ENCODE data around the gene TMEM198. TPM values are rescaled to one million over a fixed set of nuclear protein-coding genes. Genes with fewer than 3 reads are reported as not detected.

The TMEM198 gene, protein sequence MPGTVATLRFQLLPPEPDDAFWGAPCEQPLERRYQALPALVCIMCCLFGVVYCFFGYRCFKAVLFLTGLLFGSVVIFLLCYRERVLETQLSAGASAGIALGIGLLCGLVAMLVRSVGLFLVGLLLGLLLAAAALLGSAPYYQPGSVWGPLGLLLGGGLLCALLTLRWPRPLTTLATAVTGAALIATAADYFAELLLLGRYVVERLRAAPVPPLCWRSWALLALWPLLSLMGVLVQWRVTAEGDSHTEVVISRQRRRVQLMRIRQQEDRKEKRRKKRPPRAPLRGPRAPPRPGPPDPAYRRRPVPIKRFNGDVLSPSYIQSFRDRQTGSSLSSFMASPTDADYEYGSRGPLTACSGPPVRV
- total RNA-seq: 1 to 10 TPM; 2.1 to 2.2 TPM

DNA sequence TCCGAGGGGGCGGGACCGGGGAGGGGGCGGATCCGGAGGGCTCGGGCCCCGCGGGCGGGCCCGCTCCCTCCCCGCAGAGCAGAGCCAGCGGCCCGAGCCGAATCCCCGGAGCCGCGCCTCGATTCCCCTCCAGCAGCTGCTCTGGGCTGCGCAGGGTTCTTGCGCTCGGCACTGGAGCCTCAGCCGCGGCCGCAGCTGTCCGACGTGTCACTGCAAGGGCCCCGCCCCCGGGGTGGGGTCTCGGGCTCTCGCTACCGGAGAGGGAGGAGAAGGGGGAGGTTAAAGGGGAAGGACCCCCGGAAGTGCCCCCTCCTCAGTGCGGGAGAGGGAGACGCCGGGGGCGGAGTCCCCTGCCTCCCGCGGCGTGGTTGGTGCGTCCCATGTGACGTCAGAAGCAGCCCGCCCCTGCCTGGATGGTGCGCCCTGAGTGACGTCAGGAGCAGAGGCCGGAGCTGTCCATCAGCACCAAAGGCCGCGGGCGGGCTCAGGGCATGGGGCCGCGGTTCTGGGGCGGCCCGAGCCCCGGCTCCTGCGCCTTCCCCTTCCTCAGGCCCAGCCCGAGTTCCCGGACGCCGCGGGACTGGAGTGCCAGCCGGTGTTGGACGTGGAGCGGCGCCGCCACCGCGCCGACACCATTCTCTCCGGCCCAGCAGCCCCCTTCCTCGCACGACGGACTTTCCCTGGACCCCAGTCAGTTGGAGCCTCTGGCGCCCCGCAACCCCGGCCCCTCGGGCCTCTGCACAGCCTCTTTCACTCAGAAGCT is at the start of gene TMEM198, which contains the start of gene CHPF:
Gene TMEM198, plus strand, starts transcription at position 433 of the 763 bp plus-strand sequence. CDS start 700 bp downstream, outside the sequence.
Gene CHPF, minus strand, starts transcription at position 214 of the 763 bp plus-strand sequence. CDS start 271 bp downstream, outside the sequence.
- DNase-seq (peak; percentile 97), ATAC-seq (peak; percentile 85)
- intact Hi-C loops (cut with micrococcal nuclease): loop anchor here (5.0 kb wide), 2 partner anchors 54 to 144 kb away; partner anchors contain the start of gene STK11IP
- TF ChIP-seq, protein P1, sequence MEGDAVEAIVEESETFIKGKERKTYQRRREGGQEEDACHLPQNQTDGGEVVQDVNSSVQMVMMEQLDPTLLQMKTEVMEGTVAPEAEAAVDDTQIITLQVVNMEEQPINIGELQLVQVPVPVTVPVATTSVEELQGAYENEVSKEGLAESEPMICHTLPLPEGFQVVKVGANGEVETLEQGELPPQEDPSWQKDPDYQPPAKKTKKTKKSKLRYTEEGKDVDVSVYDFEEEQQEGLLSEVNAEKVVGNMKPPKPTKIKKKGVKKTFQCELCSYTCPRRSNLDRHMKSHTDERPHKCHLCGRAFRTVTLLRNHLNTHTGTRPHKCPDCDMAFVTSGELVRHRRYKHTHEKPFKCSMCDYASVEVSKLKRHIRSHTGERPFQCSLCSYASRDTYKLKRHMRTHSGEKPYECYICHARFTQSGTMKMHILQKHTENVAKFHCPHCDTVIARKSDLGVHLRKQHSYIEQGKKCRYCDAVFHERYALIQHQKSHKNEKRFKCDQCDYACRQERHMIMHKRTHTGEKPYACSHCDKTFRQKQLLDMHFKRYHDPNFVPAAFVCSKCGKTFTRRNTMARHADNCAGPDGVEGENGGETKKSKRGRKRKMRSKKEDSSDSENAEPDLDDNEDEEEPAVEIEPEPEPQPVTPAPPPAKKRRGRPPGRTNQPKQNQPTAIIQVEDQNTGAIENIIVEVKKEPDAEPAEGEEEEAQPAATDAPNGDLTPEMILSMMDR (IDR thresholded peaks at IDR 0.05): no peak
- Mint-ChIP-seq H3K27me3 (peaks cover 15% of the 10 kb centered on the region), H3K36me3 (ENCODE audit: low read depth) (peaks cover 8% of the 10 kb centered on the region), H3K4me1 (ENCODE audit: low read depth) (peaks cover 21% of the 10 kb centered on the region), H3K9me3 (no peaks in the 10 kb centered on the region), H3K4me3 (peak within 1 kb of the TSS; percentile 93), H3K27ac (peak within 1 kb of the TSS; percentile 77)
- POLR2A ChIA-PET: interaction anchor here (0.9 to 1.5 kb wide), 2 partner anchors 8 to 52 kb away, joined by 3 to 4 read pairs; no protein-coding TSS in a partner anchor
- CTCF ChIA-PET: interaction anchor here (0.9 to 4.7 kb wide), 12 partner anchors 10 to 154 kb away, joined by 3 to 62 read pairs (median 6); partner anchors contain the start of genes GMPPA and STK11IP

DNA sequence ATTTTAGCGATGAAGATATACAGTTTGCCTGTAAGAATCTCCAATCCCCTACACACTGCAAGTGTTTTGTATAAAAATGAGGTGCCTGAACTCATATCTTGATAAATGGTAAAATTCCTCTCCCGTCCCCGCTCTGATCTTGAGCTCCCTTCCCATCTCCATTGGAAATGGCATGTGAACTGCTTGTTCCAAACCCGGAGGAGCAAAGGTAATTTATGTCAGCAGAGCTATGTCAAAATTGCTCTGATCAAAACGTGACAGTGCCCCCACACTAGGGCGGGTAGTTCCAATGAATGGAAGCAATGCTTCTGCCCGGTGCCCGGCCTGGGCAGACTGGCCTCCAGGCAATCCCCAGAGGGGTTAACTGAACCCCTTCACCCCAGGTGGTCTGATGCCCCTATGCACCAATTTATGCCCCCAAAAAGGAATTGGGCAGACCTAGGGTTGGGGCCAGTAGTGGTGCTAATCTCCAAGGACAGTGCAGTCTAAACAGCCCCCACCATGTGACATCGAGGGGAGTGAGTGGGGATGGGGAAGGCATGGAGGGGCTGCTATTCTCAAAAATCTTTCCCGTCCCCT is 48.8 kb upstream of the TMEM198 start:
- Mint-ChIP-seq H3K9me3 (no peaks in the 10 kb centered on the region), H3K27me3 (peaks cover 54% of the 10 kb centered on the region)
- intact Hi-C loops (cut with micrococcal nuclease): loop anchor here (5.0 kb wide), 1 partner anchor 37 kb away; no protein-coding TSS in a partner anchor

DNA sequence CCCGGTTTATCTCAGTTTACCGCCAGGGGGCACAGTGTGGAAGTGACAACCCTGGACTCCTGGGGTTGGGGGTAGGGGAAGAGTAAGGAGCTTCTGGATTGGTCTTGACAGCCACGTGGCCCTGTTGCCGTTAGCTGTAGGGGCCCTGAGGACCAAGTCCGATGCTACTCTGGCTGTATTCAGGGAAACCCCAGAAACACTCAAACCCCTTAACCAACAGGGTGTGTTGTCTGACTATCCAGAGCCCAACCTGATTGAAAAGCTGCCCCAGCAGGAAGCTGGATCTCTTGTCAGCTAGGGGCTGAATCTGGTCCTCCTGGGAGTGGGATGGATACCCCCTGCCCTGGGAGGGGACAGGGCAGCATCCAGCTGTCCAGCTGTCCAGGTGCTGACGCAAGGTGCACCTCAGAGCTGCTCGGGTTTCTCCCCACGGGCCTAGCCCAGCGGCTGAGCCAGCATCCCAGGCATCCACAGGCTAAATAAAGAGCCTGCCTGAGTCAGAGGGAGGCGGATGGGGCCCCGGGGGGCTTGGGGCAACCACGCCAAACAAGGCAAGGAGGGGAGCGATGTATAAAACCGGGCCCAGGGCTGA is 48.2 kb upstream of the TMEM198 start:
- intact Hi-C loops (cut with micrococcal nuclease): loop anchor here (5.0 kb wide), 1 partner anchor 37 kb away; no protein-coding TSS in a partner anchor
- Mint-ChIP-seq H3K9me3 (no peaks in the 10 kb centered on the region), H3K27ac (no peak overlapping the region), H3K4me3 (no peak overlapping the region), H3K27me3 (peaks cover 54% of the 10 kb centered on the region), H3K36me3 (ENCODE audit: low read depth) (peaks cover 4% of the 10 kb centered on the region), H3K4me1 (ENCODE audit: low read depth) (peaks cover 29% of the 10 kb centered on the region)
- ChIA-PET POLR2A (interaction anchor here (1.6 kb wide), 1 partner anchor 12 kb away, joined by 3 read pairs; no protein-coding TSS in a partner anchor), CTCF (interaction anchor here (0.6 to 11.5 kb wide), 35 partner anchors 11 to 423 kb away, joined by 3 to 283 read pairs (median 3); partner anchors contain the start of genes CHPF, DES, SPEG and TMEM198)
- TF ChIP-seq, protein P1 (IDR thresholded peaks at IDR 0.05): peak; percentile 69
- peak; percentile 77 for DNase-seq
- peak; percentile 31 for ATAC-seq

More for the DNA sequence above, 48.8 kb upstream of the TMEM198 start:
- peaks cover 26% of the 10 kb centered on the region for H3K4me1 Mint-ChIP-seq (ENCODE audit: low read depth)
- no peak overlapping the region for H3K27ac Mint-ChIP-seq
- no peak for DNase-seq
- ChIA-PET POLR2A (interaction anchor here (1.6 kb wide), 1 partner anchor 12 kb away, joined by 3 read pairs; no protein-coding TSS in a partner anchor), CTCF (interaction anchor here (0.7 to 11.5 kb wide), 27 partner anchors 10 to 423 kb away, joined by 3 to 283 read pairs (median 4); partner anchors contain the start of genes CHPF, DES, SPEG and TMEM198)
- H3K4me3 Mint-ChIP-seq: no peak overlapping the region
- H3K36me3 Mint-ChIP-seq (ENCODE audit: low read depth): peaks cover 4% of the 10 kb centered on the region
- ATAC-seq: no peak
- TF ChIP-seq, protein P1 (IDR thresholded peaks at IDR 0.05): no peak

DNA sequence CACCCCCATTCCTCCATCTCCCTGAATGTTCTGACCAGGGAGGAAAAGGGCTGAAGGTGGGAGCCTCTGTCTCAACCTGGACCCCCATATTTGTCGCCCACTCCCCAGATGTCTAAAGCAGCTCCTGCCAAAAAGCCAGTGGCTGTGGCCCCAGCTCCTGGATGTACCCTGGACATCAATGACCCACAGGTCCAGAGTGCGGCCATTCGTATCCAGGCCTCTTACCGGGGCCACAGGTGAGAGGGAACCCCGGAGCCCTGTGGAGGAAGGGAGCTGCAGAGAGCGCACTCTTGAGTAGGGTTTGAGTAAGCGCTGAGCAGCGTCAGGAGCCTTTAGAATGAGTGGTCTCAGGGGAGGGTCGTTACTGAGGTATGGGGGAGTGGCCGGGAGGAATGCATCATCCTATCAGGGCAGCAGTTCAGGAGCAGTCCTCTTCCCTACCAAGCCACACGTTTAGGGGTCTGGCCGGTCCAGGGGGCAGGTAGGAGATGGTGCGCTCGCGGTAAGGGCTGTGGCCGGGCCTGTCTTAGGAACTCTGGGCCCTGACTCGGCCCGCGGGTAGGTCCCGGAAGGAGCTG is 47.5 kb upstream of the TMEM198 start:
- ChIA-PET CTCF (interaction anchor here (0.6 to 11.5 kb wide), 29 partner anchors 12 to 424 kb away, joined by 3 to 283 read pairs (median 4); partner anchors contain the start of genes CHPF, DES and TMEM198), POLR2A (interaction anchor here (0.9 kb wide), 2 partner anchors 29 to 109 kb away, joined by 3 to 4 read pairs; partner anchors contain the start of gene DNPEP)
- Mint-ChIP-seq H3K4me1 (ENCODE audit: low read depth) (peaks cover 32% of the 10 kb centered on the region), H3K4me3 (no peak overlapping the region), H3K9me3 (no peaks in the 10 kb centered on the region), H3K27me3 (peaks cover 54% of the 10 kb centered on the region), H3K27ac (no peak overlapping the region), H3K36me3 (ENCODE audit: low read depth) (peaks cover 4% of the 10 kb centered on the region)
- intact Hi-C loops (cut with micrococcal nuclease): loop anchor here (5.0 kb wide), 1 partner anchor 36 kb away; no protein-coding TSS in a partner anchor
- TF ChIP-seq, protein P1 (IDR thresholded peaks at IDR 0.05): no peak
- DNase-seq: no peak
- ATAC-seq: no peak
